ENCODE measurements around the gene HMGB3.

Gene HMGB3

DNA sequence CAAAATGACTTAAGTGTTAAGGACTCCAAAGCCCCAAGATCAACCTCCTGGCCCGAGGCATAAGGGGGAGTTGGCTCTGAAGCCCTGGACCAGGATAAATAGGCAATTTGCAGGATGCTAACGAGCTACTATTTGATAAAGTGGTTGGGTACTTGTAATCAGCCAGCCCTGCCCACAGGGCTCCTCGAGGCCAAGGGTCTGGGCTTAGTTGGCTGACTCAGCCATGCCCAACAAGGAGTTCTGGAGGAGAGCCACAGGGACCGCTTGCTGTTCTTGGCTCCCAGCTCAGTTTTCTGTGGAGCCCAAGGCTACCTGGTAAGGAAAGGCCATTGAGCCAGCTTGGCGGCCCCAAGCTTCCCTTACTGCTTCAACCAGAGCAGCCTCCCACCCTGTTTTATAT is 7.8 kb downstream of the HMGB3 start:
- Mint-ChIP-seq H3K4me1 (ENCODE audit: low read depth) (no peaks in the 10 kb centered on the region), H3K36me3 (ENCODE audit: low read depth) (peaks cover 17% of the 10 kb centered on the region), H3K4me3 (no peak overlapping the region)

DNA sequence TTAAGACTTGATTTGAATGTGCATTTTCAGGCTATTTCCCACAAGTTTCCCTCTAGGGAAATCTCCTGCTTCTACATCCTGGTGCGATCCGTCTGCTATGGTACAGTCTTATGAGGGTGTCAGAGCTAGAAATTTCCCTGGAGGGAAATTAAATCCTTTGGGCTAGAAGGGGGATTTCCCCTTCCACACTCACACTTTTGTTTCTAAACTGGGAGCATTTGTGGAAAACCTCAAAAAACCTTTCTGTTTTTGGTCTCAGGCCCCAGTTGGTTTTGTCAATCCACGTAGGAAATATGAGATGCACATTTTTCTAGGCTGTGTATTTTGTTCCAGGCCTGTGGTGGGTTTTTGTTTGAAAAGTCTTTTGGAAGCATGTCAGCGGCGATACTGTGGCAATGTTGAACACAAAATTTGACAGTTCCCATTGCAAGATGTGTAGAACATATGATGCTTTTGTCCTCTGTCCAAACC is 17.8 kb downstream of the HMGB3 start:
- Mint-ChIP-seq H3K4me3 (no peak overlapping the region), H3K36me3 (ENCODE audit: low read depth) (no peaks in the 10 kb centered on the region), H3K9me3 (no peaks in the 10 kb centered on the region), H3K27ac (no peak overlapping the region), H3K4me1 (ENCODE audit: low read depth) (no peaks in the 10 kb centered on the region), H3K27me3 (peaks cover 20% of the 10 kb centered on the region)
- no peak for DNase-seq

More for the DNA sequence above, 7.8 kb downstream of the HMGB3 start:
- H3K27ac Mint-ChIP-seq, result no peak overlapping the region
- H3K9me3 Mint-ChIP-seq, result no peaks in the 10 kb centered on the region
- DNase-seq, result no peak
- H3K27me3 Mint-ChIP-seq, result peaks cover 19% of the 10 kb centered on the region

DNA sequence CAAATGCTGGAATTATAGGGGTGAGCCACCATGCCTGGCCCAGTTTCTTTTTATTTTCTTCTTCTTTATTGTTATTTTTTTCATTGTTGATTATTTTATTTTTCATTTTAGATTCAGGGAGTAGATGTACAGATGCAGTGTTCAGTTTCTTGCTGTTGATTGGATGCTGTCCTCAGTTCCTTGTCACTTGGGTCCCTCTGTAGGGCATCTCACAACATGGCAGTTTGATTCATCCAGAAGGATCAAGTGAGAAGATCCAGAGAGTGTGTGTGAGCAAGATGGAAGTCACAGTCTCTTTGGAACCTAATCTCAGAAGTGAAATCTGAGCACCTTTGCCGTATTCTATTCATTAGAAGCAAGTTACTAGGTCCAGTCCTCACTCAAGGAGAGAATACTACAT is 20.9 kb downstream of the HMGB3 start:
- no peaks in the 10 kb centered on the region for H3K9me3 Mint-ChIP-seq
- H3K4me1 Mint-ChIP-seq (ENCODE audit: low read depth), result no peaks in the 10 kb centered on the region
- no peak for DNase-seq
- H3K4me3 Mint-ChIP-seq, result no peak overlapping the region
- H3K27me3 Mint-ChIP-seq, result peaks cover 37% of the 10 kb centered on the region
- H3K36me3 Mint-ChIP-seq (ENCODE audit: low read depth), result no peaks in the 10 kb centered on the region
- H3K27ac Mint-ChIP-seq, result no peak overlapping the region

DNA sequence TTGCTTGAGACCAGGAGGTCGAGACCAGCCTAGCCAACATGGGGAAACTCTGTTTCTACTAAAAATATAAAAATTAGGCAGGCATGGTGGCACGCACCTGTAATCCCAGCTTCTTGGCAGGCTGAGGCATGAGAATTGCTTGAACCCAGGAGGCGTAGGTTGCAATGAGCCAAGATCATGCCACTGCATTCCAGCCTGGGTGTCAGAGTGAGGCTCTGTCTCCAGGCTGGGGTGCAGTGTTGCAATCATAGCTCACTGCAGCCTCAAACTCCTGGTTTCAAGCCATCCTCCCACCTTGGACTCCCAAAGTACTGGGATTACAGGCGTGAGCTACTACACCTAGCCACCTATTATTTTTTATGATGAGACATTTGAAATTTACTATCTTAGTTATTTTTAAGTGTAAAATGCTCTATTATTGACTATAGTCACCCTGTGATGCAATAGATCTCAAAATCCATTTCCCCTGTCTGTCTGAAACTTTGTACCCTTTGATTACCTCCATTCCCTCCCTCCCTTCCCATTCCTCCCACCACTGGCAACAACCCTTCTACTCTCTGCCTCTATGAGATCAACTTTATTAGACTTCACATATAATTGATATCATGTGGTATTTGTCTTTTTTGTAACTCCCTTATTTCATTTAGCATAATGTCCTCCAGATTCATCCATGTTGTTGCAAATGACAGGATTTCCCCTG is 23.4 kb downstream of the HMGB3 start:
- Mint-ChIP-seq H3K9me3 (no peaks in the 10 kb centered on the region), H3K4me3 (no peak overlapping the region), H3K27ac (no peak overlapping the region), H3K36me3 (ENCODE audit: low read depth) (no peaks in the 10 kb centered on the region), H3K27me3 (peaks cover 39% of the 10 kb centered on the region), H3K4me1 (ENCODE audit: low read depth) (no peaks in the 10 kb centered on the region)
- no peak for DNase-seq

DNA sequence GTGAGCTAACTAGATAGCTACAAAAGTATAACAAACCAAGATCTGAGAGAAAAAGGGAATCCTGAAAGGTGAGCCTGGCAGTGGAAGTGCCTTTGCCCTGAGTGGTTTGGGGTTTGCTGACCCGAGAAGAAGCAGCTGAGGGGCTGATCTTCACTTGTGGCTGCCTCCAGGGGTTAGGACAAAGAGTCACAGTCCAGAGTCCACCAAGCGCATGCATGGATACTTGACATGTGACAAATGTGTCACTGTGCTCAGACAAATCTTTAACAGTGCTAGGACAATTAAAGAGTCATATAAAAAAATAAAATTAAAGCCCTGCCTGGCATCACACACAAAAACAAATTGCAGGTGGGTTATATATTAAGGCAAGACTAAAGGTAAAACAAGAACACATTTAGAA is 26.4 kb downstream of the HMGB3 start:
- H3K9me3 Mint-ChIP-seq, result peaks cover 4% of the 10 kb centered on the region
- H3K27ac Mint-ChIP-seq, result no peak overlapping the region
- no peaks in the 10 kb centered on the region for H3K4me1 Mint-ChIP-seq (ENCODE audit: low read depth)
- no peak for DNase-seq
- H3K36me3 Mint-ChIP-seq (ENCODE audit: low read depth), result no peaks in the 10 kb centered on the region
- peaks cover 42% of the 10 kb centered on the region for H3K27me3 Mint-ChIP-seq
- H3K4me3 Mint-ChIP-seq, result no peak overlapping the region

DNA sequence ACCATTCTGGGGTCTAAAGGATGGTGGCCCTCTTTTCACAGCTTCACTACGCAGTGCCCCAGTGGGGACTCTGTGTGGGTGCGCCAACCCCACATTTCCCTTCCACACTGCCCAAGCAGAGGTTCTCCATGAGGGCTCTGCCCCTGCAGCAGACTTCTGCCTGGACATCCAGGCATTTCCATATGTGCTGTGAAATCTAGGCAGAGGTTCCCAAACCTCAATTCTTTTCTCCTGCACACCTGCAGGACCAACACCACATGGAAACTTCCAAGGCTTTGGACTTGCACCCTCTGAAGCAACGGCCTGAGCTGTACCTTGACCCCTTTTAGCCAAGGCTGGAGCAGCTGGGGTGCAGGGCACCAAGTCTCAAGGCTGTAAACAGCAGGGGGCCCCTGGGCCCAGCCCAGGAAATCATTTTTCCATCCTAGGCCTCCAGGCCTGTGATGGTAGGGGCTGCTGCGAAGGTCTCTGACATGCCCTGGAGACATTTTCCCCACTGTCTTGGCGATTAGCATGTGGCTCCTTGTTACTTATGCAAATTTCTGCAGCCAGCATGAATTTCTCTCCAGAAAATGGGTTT is 30.1 kb downstream of the HMGB3 start:
- no peak overlapping the region for H3K27ac Mint-ChIP-seq

DNA sequence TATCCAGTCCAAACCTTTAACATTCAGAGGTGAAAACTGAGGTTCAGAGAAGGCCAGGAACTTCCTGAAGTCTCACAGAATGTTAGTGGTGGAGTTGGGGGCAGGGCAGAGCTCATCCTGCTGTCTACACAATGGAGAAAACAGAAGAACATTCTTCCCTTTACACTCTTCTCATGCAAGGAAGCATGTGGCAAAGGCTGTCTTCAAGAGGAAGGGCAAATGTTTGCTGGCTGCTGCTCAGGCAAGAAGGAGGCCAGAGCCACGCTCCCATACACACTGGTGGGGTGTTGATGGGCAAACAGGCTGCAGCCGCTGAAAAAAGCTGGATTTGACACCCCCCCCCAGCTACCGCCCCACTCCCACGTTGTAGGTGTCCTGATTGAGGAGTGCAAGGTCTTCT is 32.5 kb downstream of the HMGB3 start:
- peaks cover 4% of the 10 kb centered on the region for H3K9me3 Mint-ChIP-seq
- no peaks in the 10 kb centered on the region for H3K4me1 Mint-ChIP-seq (ENCODE audit: low read depth)
- no peaks in the 10 kb centered on the region for H3K36me3 Mint-ChIP-seq (ENCODE audit: low read depth)
- no peak overlapping the region for H3K27ac Mint-ChIP-seq
- H3K27me3 Mint-ChIP-seq, result peaks cover 7% of the 10 kb centered on the region
- DNase-seq, result no peak
- H3K4me3 Mint-ChIP-seq, result no peak overlapping the region

More for the DNA sequence above, 30.1 kb downstream of the HMGB3 start:
- H3K27me3 Mint-ChIP-seq, result peaks cover 18% of the 10 kb centered on the region
- no peak for DNase-seq
- no peak overlapping the region for H3K4me3 Mint-ChIP-seq
- peaks cover 4% of the 10 kb centered on the region for H3K9me3 Mint-ChIP-seq
- no peaks in the 10 kb centered on the region for H3K4me1 Mint-ChIP-seq (ENCODE audit: low read depth)
- H3K36me3 Mint-ChIP-seq (ENCODE audit: low read depth), result no peaks in the 10 kb centered on the region

DNA sequence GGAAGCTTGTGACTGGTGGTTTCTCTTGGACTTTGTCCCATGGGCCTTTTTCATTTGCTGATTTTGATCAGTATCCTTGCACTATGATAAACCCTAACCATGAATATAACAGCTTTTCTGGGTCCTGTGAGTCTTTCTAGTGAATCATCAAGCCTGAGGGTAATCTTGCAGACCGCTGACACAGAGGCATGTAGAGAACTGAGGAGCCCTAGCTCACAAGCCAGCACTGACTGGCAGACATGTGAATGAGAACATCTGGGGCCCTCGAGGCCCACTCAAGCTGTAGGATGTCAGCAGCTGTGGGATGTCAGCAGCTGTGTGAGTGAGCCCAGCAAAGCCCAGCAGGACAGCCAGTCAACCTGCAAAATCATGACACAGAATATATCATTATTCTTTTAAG is 36.7 kb downstream of the HMGB3 start:
- Mint-ChIP-seq H3K4me1 (ENCODE audit: low read depth) (no peaks in the 10 kb centered on the region), H3K27me3 (no peaks in the 10 kb centered on the region), H3K27ac (no peak overlapping the region), H3K9me3 (no peaks in the 10 kb centered on the region), H3K4me3 (no peak overlapping the region), H3K36me3 (ENCODE audit: low read depth) (no peaks in the 10 kb centered on the region)
- no peak for DNase-seq

DNA sequence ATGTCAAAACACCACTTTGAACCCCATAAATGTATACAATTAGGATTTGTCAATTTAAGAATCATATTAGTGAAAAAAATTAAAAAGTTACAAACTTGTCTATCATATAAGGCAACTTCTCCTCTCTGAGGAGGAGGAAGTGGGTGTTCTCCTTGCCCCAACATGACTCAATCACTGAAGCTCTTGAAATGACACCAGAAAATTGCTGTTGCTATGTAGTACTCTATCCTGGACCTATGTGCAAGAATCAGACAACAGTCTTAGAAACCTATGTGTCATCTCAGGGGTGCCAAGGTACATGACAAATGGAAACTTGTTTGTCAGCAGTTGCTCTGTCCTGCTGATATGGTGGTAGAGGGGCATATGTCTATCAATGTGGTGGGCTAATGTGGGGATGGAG is 47.7 kb downstream of the HMGB3 start:
- DNase-seq, result no peak
- H3K9me3 Mint-ChIP-seq, result no peaks in the 10 kb centered on the region
- peak overlapping the region; percentile 4 for H3K27ac Mint-ChIP-seq
- no peaks in the 10 kb centered on the region for H3K36me3 Mint-ChIP-seq (ENCODE audit: low read depth)
- H3K27me3 Mint-ChIP-seq, result peaks cover 42% of the 10 kb centered on the region
- no peak overlapping the region for H3K4me3 Mint-ChIP-seq
- peaks cover 11% of the 10 kb centered on the region for H3K4me1 Mint-ChIP-seq (ENCODE audit: low read depth)

DNA sequence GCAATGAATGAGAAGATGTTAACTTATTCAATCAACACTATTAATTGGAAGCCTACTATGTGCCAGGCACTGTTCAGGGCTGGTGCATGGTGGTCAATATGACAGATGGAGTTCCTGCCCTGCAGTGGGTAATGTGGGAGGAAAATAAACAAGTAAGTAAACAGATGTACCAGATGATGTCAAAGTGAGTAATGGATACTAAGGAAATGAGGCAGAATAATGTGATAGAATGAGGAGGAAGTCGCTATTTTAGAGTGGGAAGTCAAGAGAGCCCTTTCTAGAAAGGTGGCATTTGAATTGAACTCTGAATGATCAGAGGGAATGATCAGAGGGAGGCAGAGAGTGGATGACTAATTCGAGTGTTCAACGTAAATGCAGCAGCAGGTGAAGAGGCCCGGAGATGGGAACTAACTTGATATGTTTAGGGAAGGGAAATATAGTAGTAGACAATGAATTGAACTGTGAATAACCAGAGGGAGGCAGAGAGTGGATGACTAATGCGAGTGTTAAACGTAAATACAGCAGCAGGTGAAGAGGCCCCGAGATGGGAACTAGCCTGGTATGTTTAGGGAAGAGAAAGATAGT is 48.3 kb downstream of the HMGB3 start:
- H3K27ac Mint-ChIP-seq, result peak overlapping the region; percentile 4

DNA sequence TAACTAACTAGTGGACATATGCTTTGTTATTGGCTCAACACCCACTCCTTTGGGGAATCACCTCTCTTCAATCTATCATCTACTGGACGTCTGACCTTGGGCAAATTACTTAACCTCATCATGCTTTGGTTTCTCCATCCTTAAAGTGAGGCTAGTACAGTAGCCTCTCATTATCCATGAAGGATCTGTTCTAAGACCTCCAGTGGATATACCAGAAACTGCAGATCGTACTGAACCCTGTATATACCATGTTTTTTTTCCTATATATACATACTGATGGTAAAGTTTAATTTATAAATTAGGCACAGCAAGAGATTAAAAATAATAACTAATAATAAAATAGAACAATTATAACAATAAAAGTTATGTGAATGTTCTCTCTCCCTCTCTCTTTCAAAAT is 56.2 kb downstream of the HMGB3 start:
- Mint-ChIP-seq H3K27ac (no peak overlapping the region), H3K36me3 (ENCODE audit: low read depth) (no peaks in the 10 kb centered on the region), H3K9me3 (no peaks in the 10 kb centered on the region), H3K27me3 (peaks cover 41% of the 10 kb centered on the region), H3K4me3 (no peak overlapping the region), H3K4me1 (ENCODE audit: low read depth) (no peaks in the 10 kb centered on the region)
- no peak for DNase-seq

More for the DNA sequence above, 48.3 kb downstream of the HMGB3 start:
- Mint-ChIP-seq H3K27me3 (peaks cover 42% of the 10 kb centered on the region), H3K4me3 (no peak overlapping the region), H3K9me3 (no peaks in the 10 kb centered on the region), H3K36me3 (ENCODE audit: low read depth) (no peaks in the 10 kb centered on the region), H3K4me1 (ENCODE audit: low read depth) (peaks cover 11% of the 10 kb centered on the region)
- no peak for DNase-seq

Data from activated T-cell treated with anti-CD3 and anti-CD28 coated beads, Interleukin-2, amount 50 U/mL, for 24 hours (primary cell).